Heart right ventricle (tissue), 16 donors: ENCODE results near the gene HS1BP3. TPM values are rescaled to one million over a fixed set of nuclear protein-coding genes. Genes with fewer than 3 reads are reported as not detected.

Source experiments
- ATAC-seq, 8 donors: fragments of 200-7000 bp; cut with Tn5 transposase; one replicate each; pipeline ENCODE4 v1.9.1; 2020; ENCODE audit warnings: mild to moderate bottlenecking in 8 of 8, moderate library complexity in 8 of 8, moderate number of reproducible peaks in 1 of 8
- DNase-seq, 2 donors: peaks; one replicate each; pipeline ENCODE4 v3.0.0-alpha.2; 2020
- H3K27ac ChIP-seq, 10 donors: fragments of 200-600 bp; sonication (generic) in 2 of 10; one replicate each; pipeline versions ENCODE4 v1.5.0 to v1.8.0; 2020 to 2022; ENCODE audit warnings: mild to moderate bottlenecking in 3 of 10
- H3K27me3 ChIP-seq, 7 donors: fragments of 200-600 bp; one replicate each; pipeline ENCODE4 v1.8.0; 2021 to 2022; ENCODE audit warnings: mild to moderate bottlenecking in 2 of 7
- H3K36me3 ChIP-seq, 9 donors: fragments of 200-600 bp; sonication (generic) in 1 of 9; one replicate each; pipeline versions ENCODE4 v1.5.0 to v1.8.0; 2020 to 2022; ENCODE audit warnings: mild to moderate bottlenecking in 2 of 9
- H3K4me1 ChIP-seq, 9 donors: fragments of 200-600 bp; sonication (generic) in 1 of 9; one replicate each; pipeline versions ENCODE4 v1.5.0 to v1.8.0; 2020 to 2022; ENCODE audit warnings: mild to moderate bottlenecking in 4 of 9
- H3K4me3 ChIP-seq, 10 donors: fragments of 200-600 bp; sonication (generic) in 2 of 10; one replicate each; pipeline versions ENCODE4 v1.5.0 to v1.8.0; 2020 to 2022; ENCODE audit warnings: mild to moderate bottlenecking in 7 of 10, moderate library complexity in 2 of 10
- H3K9me3 ChIP-seq, 11 donors: fragments of 200-600 bp in 10 of 11; sonication (generic) in 2 of 11; one replicate each; pipeline versions ENCODE4 v1.5.0 to v1.8.0; 2013 to 2022; ENCODE audit warnings: mild to moderate bottlenecking in 2 of 11, control low read depth in 1 of 11, moderate library complexity in 1 of 11
- WGBS, 2 donors: extraction: QIAGEN DNeasy Blood & Tissue Kit; methylation state at CpG; one replicate each; pipeline ENCODE4 v1.1.7; 2013; ENCODE audit warnings: inconsistent platforms in 1 of 2; 5-methylcytosine and 5-hydroxymethylcytosine counted together
- intact Hi-C, 10 donors: fragments of 100-400 bp; cut with DNase I; formaldehyde crosslinking; loops; one replicate each; pipeline versions ENCODE4 v1.11.1 to v1.14.2; 2022
- polyA plus RNA-seq, 2 donors: library from polyadenylated mRNA; stranded (reverse); fragments of 200-250 nt; gene quantifications; one replicate each; pipeline ENCODE4 v1.2.3, GENCODE V29; 2013
- total RNA-seq, 10 donors: library from RNA; stranded (reverse); fragmentation: NEBNext Ultra II Directional in 3 of 10; extraction: Animal tissue kit (Norgen Biotek cat#: 25700) in 3 of 10; gene quantifications; one replicate each; pipeline versions ENCODE4 v1.2.1 to v1.2.4, GENCODE V29; 2021 to 2023
- TF ChIP-seq, protein P1 (sequence below), 9 donors: fragments of 200-600 bp; sonication (generic) in 2 of 9; IDR thresholded peaks; one replicate each; pipeline versions ENCODE4 v1.5.0 to v1.8.0; 2021 to 2022; ENCODE audit warnings: antibody characterized with exemption in 9 of 9, mild to moderate bottlenecking in 5 of 9, moderate library complexity in 1 of 9
- donor health status: Arrhythmogenic right ventricular cardiomyopathy.
- donor health status: ischemic (EF 13 %, LVEDD 7.1; RV severe dilation, severe dysfunction).
- donor health status: healthy with polysubstance abuse.
- donor health status: DM: no; HTN: yes; CAD: no.
- donor health status: DM: no; HTN: no; CAD: no.
- donor health status: ischemic (EF 25% LVEDD 6.9; RV normal size, moderate dysfunction).
- donor health status: ischemic (EF 25% LVEDD 5.7; RV mildly dilated, moderate dysfunction).
- donor health status: healthy.
- donor health status: DM: yes; HTN: yes; CAD: no.
- donor health status: Ischemic cardiomyopathy.
- donor health status: ischemic (EF 35%, LVEDD 5.7; RV mildly dilated, moderate dysfunction).
- donor health status: nonischemic (EF 11% LVEDD 7.7; RV severe dilation, severe dysfunction).
- donor health status: DM: yes; HTN: yes; CAD: no.
- donor health status: PGD.
- donor health status: ischemic (EF 29% LVEDD 5.4; RV normal size, mild dysfunction).
- donor health status: nonischemic (EF 23%, LVEDD 6.1; RV moderate dilation, normal function).

Gene HS1BP3
- total and polyA plus RNA-seq, 12 donors, result 11.3 to 26.3 (median 16.5) TPM

DNA sequence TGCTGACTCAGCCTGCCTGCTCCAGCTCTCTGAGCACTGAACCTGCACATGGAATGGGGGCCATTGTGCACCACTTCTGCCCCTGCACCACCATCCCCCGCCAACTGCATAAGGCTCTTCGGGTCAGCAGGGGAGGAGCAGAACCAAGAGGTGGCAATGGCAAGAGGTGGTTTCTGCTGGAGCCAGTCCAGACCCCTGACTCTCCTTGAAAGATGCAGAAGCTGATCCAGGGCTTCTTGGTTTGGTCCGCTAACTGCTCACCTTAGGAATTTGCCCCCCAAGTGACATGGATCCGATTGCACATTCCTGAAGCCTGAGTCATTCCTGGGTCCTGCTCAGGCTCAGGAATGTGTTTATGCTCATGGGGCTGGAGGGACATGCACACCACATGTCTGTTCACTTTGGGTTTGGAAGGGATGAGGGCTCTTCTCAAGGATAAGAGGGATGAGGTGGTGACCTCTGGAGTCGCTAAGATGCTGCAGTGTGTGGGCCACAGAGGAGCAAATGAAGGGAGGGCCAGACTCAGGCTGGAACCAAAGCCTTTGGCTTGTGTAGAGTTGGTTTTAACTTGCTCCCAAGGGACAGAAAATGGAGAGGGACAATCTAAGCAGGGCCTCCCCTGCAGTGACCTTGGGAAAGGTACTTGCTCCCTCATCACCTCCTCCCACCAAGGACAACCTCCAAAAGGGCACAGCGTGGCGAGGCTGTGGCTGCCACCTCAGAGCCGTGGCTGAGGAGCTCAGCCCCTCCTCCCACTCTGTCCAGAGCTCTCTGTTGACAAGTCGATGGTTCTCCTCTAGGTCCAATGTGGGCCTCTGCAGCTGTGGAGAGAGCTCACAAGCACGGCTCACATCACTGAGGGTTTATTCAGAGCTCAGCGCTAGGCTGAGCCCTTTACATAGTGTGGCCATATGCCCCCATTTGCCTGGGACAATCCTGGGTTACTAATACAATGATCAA, 66.2 kb downstream of the HS1BP3 start:
- DNase-seq (peak in 1 of 2 donors; percentile 16), ATAC-seq (peak; percentile 41 to 74 (median 68))
- Histone ChIP-seq H3K36me3 (no peaks in the 10 kb centered on the region), H3K9me3 (peaks cover 0 to 11% (median 7%) of the 10 kb centered on the region in 11 donors), H3K4me3 (no peak overlapping the region), H3K27me3 (no peaks in the 10 kb centered on the region), H3K27ac (peak overlapping the region in 9 of 10 donors; percentile 17 to 69 (median 54)), H3K4me1 (peaks cover 17 to 83% (median 54%) of the 10 kb centered on the region in 9 donors)
- WGBS, 2 donors, result 56 to 57% methylated on average over 11 of the region's 11 CpGs
- TF ChIP-seq, protein P1, sequence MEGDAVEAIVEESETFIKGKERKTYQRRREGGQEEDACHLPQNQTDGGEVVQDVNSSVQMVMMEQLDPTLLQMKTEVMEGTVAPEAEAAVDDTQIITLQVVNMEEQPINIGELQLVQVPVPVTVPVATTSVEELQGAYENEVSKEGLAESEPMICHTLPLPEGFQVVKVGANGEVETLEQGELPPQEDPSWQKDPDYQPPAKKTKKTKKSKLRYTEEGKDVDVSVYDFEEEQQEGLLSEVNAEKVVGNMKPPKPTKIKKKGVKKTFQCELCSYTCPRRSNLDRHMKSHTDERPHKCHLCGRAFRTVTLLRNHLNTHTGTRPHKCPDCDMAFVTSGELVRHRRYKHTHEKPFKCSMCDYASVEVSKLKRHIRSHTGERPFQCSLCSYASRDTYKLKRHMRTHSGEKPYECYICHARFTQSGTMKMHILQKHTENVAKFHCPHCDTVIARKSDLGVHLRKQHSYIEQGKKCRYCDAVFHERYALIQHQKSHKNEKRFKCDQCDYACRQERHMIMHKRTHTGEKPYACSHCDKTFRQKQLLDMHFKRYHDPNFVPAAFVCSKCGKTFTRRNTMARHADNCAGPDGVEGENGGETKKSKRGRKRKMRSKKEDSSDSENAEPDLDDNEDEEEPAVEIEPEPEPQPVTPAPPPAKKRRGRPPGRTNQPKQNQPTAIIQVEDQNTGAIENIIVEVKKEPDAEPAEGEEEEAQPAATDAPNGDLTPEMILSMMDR (IDR thresholded peaks at IDR 0.05), result no peak
- intact Hi-C loops, result loop anchor here in 1 of 10 donors (5.0 kb wide), 1 partner anchor 48 kb away; no protein-coding TSS in a partner anchor

DNA sequence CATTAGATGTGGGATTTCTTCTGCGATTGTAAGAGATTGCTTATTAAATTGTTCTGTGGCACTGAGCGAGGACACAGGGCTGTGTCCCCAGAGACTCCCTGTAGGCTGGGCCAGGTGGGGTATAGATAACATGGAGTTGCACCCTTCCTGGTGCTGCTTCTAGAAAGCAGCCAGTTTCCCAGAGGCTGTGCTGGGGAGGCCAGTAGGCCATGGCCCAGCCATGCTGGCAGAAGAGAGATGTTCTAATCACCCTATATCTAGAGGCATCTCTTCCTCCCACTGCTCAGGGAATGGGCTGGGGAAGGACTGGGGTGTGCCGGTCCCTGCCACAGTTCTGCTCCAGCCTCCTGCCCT, 66.9 kb downstream of the HS1BP3 start:
- no peak overlapping the region for H3K4me3 ChIP-seq
- peaks cover 0 to 11% (median 7%) of the 10 kb centered on the region in 11 donors for H3K9me3 ChIP-seq
- no peaks in the 10 kb centered on the region for H3K36me3 ChIP-seq
- H3K27me3 ChIP-seq, result no peaks in the 10 kb centered on the region
- intact Hi-C loops, result loop anchor here in 1 of 10 donors (5.0 kb wide), 1 partner anchor 48 kb away; no protein-coding TSS in a partner anchor
- ATAC-seq, result peak in 2 of 8 donors; percentile 6 to 14
- WGBS, 2 donors, result 80 to 91% methylated on average over 3 of the region's 3 CpGs
- TF ChIP-seq, protein P1 (IDR thresholded peaks at IDR 0.05), result no peak
- H3K4me1 ChIP-seq, result peaks cover 18 to 83% (median 54%) of the 10 kb centered on the region in 9 donors
- peak overlapping the region in 7 of 10 donors; percentile 21 to 69 (median 54) for H3K27ac ChIP-seq
- DNase-seq, result no peak

DNA sequence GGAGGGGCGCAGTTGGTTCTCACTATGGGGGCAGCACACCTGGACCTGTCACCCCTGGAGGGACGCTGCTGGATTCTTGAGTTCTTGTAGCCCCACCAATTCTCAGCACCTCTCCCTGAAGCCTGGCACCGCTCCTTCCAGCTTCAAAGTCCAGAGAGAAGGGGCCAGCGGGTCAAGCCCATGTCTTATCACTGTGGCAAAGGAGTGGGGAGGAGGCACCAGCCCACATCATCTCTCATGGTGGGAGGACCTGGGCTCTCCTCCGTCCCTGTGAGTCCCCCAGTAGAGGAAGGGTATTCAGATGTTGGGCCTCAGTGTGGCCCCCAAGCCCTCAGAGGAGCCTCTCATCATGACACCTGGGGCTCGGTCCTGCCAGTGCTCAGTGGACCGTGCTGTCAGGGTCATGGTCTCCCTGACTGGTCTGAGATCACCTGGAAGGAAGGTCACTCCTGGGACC, 67.4 kb downstream of the HS1BP3 start:
- Histone ChIP-seq H3K9me3 (peaks cover 0 to 11% (median 7%) of the 10 kb centered on the region in 11 donors), H3K27me3 (no peaks in the 10 kb centered on the region), H3K36me3 (no peaks in the 10 kb centered on the region), H3K27ac (peak overlapping the region in 1 of 10 donors; percentile 30), H3K4me3 (no peak overlapping the region), H3K4me1 (peaks cover 21 to 83% (median 60%) of the 10 kb centered on the region in 9 donors)
- ATAC-seq, result no peak
- 97 to 99% methylated on average over 7 of the region's 7 CpGs for WGBS, 2 donors
- TF ChIP-seq, protein P1 (IDR thresholded peaks at IDR 0.05), result no peak
- peak in 1 of 2 donors; percentile 7 for DNase-seq
- intact Hi-C loops, result loop anchor here in 1 of 10 donors (5.0 kb wide), 1 partner anchor 49 kb away; no protein-coding TSS in a partner anchor

DNA sequence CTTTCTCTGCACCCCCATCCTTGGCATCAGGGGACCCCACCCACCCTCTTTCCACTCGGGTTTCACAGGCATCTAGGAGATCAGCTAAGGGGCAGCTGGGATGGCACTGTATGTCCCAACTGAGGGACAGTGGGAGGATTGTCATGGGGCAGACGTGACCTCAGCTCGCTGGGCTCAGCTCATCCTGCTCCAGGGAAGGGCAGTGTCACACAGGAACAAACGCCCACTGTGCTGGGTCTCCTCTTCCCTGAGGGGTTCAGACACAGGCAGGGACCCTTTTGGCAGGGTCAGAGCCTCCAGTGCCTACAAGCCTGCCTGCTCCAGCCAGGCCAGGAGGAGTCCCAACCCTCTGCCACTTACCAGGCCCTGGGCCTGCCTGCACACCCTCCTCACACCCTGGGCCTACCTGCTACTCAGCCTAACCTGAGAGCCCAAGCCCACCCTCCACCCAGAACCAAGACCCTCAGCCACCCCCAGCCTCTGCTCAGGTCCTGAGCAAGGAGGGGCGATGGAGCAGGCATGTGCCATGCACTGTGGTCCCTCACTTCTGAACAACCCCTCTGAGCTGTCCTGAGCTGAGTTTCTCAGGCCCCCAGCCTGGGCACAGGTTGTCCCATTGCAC, 68.2 kb downstream of the HS1BP3 start:
- no peak overlapping the region for H3K4me3 ChIP-seq
- intact Hi-C loops, result loop anchor here in 1 of 10 donors (5.0 kb wide), 1 partner anchor 50 kb away; no protein-coding TSS in a partner anchor
- DNase-seq (peak in 1 of 2 donors; percentile 11), ATAC-seq (no peak)
- peak overlapping the region in 2 of 10 donors; percentile 17 to 30 for H3K27ac ChIP-seq
- peaks cover 28 to 83% (median 67%) of the 10 kb centered on the region in 9 donors for H3K4me1 ChIP-seq
- TF ChIP-seq, protein P1 (IDR thresholded peaks at IDR 0.05), result no peak
- H3K9me3 ChIP-seq, result peaks cover 0 to 11% (median 7%) of the 10 kb centered on the region in 11 donors
- H3K27me3 ChIP-seq, result no peaks in the 10 kb centered on the region
- no peaks in the 10 kb centered on the region for H3K36me3 ChIP-seq
- 72 to 80% methylated on average over 5 of the region's 5 CpGs for WGBS, 2 donors
